Pancreas (tissue), 10 donors: ENCODE data around the gene UTP11. TPM values are rescaled to one million over a fixed set of nuclear protein-coding genes. Genes with fewer than 3 reads are reported as not detected.
"Not testable (repeated sequence)": the region's sequence is repeated elsewhere in the genome, so short reads cannot be mapped to it uniquely, and the experiment has no call there.

Experiments used
- ATAC-seq, 4 donors: fragments of 200-7000 bp; cut with Tn5 transposase; one replicate each; pipeline versions ENCODE4 v1.8.0 to v1.9.1; 2020; ENCODE audit warnings: mild to moderate bottlenecking in 4 of 4, moderate library complexity in 4 of 4
- DNase-seq, 6 donors: peaks; one replicate each; pipeline ENCODE4 v3.0.0-alpha.2; 2020
- FAIRE-seq: peaks from 2 replicates; lab custom pipeline; 2012; peaks lifted over from hg19 to GRCh38; lab: Jason Lieb, UNC
- H3K27ac ChIP-seq, 4 donors: fragments of 200-600 bp; sonication (generic); 1 replicate in 3 of 4; 2 replicates in 1 of 4; pipeline versions ENCODE4 v1.5.0 to v1.8.0; 2020
- H3K27me3 ChIP-seq, 4 donors: fragments of 200-600 bp; one replicate each; pipeline ENCODE4 v1.8.0; 2021
- H3K36me3 ChIP-seq, 3 donors: fragments of 200-600 bp; sonication (generic) in 1 of 3; one replicate each; pipeline versions ENCODE4 v1.5.0 to v1.8.0; 2020 to 2021
- H3K4me1 ChIP-seq, 3 donors: fragments of 200-600 bp; one replicate each; pipeline ENCODE4 v1.8.0; 2021
- H3K4me3 ChIP-seq, 4 donors: fragments of 200-600 bp; sonication (generic) in 2 of 4; one replicate each; pipeline versions ENCODE4 v1.5.0 to v1.8.0; 2020 to 2021
- H3K9me3 ChIP-seq, 4 donors: fragments of 200-600 bp; one replicate each; pipeline ENCODE4 v1.8.0; 2021
- WGBS, 2 donors: extraction: QIAGEN DNeasy Blood & Tissue Kit; methylation state at CpG; one replicate each; pipeline ENCODE4 v1.1.7; 2013; 5-methylcytosine and 5-hydroxymethylcytosine counted together
- intact Hi-C, 3 donors: fragments of 100-400 bp; cut with DNase I; formaldehyde crosslinking; loops; one replicate each; pipeline versions ENCODE4 v1.11.1 to v1.14.2; 2022
- polyA plus RNA-seq, 2 donors: library from polyadenylated mRNA; stranded (reverse); fragments of 200-250 nt; gene quantifications; one replicate each; pipeline ENCODE4 v1.2.3, GENCODE V29; 2013
- total RNA-seq, 6 donors: library from RNA; stranded (reverse); fragmentation: NEBNext Ultra II Directional in 4 of 6; extraction: Animal tissue kit (Norgen Biotek cat#: 25700) in 4 of 6; gene quantifications; one replicate each; pipeline versions ENCODE4 v1.2.1 to v1.2.4, GENCODE V29; 2021 to 2023
- TF ChIP-seq, protein P1 (sequence below), 4 donors: fragments of 200-600 bp; sonication (generic) in 3 of 4; IDR thresholded peaks; one replicate each; pipeline versions ENCODE4 v1.5.0 to v1.8.0; 2021; ENCODE audit warnings: antibody characterized with exemption in 4 of 4
- donor health status: healthy with polysubstance abuse.
- donor health status: DM: no; HTN: no; CAD: no; lungs with moderate emphysema.
- donor health status: DM: no; HTN: no; CAD: no.
- donor health status: control.
- donor health status: control.
- donor health status: Bipolar disorder and iron deficiency.
- donor health status: DM: yes; HTN: yes; CAD: no.
- donor health status: DM: no; HTN: no; CAD: no.
- donor health status: DM: no; HTN: no; CAD: no.
- donor health status: DM: yes; HTN: yes; CAD: no.

Gene UTP11
- total and polyA plus RNA-seq, 8 donors: 7.8 to 16.6 (median 14.7) TPM

DNA sequence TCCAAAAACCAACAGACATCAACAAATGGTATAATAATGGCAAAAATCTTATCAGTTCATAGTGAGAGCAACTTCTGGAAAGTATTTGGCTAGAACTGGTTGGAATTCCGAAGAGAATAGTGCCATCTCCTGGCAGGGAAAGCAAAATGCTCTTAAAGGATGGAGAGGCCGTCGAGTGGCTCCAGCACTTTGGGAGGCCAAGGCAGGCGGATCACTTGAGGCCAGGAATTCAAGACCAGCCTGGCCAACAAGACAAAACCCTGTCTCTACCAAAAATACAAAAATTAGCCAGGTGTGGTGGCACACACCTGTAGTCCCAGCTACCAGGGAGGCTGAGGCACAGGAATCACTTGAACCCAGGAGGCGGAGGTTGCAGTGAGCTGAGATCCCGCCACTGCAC is 37.5 kb upstream of the UTP11 start:
- FAIRE-seq, H3K27ac ChIP-seq, H3K9me3 ChIP-seq, H3K27me3 ChIP-seq, H3K4me3 ChIP-seq, H3K4me1 ChIP-seq, intact Hi-C loops: not testable (repeated sequence)
- H3K36me3 ChIP-seq: peaks cover 0 to 47% (median 16%) of the 10 kb centered on the region in 3 donors
- ATAC-seq: peak; percentile 60 to 86 (median 82)
- DNase-seq: peak in 1 of 6 donors; percentile 37
- TF ChIP-seq, protein P1, sequence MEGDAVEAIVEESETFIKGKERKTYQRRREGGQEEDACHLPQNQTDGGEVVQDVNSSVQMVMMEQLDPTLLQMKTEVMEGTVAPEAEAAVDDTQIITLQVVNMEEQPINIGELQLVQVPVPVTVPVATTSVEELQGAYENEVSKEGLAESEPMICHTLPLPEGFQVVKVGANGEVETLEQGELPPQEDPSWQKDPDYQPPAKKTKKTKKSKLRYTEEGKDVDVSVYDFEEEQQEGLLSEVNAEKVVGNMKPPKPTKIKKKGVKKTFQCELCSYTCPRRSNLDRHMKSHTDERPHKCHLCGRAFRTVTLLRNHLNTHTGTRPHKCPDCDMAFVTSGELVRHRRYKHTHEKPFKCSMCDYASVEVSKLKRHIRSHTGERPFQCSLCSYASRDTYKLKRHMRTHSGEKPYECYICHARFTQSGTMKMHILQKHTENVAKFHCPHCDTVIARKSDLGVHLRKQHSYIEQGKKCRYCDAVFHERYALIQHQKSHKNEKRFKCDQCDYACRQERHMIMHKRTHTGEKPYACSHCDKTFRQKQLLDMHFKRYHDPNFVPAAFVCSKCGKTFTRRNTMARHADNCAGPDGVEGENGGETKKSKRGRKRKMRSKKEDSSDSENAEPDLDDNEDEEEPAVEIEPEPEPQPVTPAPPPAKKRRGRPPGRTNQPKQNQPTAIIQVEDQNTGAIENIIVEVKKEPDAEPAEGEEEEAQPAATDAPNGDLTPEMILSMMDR (IDR thresholded peaks at IDR 0.05): peak; percentile 20 to 45 (median 26)
- 58 to 60% methylated on average over 6 of the region's 6 CpGs for WGBS, 2 donors

DNA sequence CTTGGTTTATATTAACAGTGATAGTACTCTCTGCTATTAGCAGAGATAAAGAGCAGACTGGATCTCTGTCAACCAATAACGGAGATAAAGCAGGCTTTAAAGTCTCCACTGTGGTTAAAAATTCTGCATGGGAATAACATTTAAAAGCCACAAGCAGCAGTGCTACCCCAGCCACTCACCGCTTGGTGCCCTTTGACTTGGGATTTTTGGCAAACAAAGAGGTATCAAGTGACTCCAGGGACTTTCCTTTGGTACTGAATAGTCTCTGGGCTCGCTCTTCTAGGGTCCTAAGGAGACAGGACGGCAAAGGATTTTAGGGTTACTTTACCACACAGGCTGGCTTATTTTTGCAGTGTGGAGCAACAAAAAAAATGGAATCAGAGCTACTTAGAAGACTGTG is 34.0 kb upstream of the UTP11 start:
- Histone ChIP-seq H3K27ac (no peak overlapping the region), H3K4me3 (no peak overlapping the region), H3K4me1 (no peaks in the 10 kb centered on the region), H3K9me3 (no peaks in the 10 kb centered on the region), H3K36me3 (peaks cover 0 to 75% (median 32%) of the 10 kb centered on the region in 3 donors), H3K27me3 (no peaks in the 10 kb centered on the region)
- intact Hi-C loops: no loop called here
- ATAC-seq: no peak
- TF ChIP-seq, protein P1 (IDR thresholded peaks at IDR 0.05): no peak
- WGBS, 2 donors: 93 to 94% methylated on average over 4 of the region's 4 CpGs
- no peak for FAIRE-seq
- no peak for DNase-seq

DNA sequence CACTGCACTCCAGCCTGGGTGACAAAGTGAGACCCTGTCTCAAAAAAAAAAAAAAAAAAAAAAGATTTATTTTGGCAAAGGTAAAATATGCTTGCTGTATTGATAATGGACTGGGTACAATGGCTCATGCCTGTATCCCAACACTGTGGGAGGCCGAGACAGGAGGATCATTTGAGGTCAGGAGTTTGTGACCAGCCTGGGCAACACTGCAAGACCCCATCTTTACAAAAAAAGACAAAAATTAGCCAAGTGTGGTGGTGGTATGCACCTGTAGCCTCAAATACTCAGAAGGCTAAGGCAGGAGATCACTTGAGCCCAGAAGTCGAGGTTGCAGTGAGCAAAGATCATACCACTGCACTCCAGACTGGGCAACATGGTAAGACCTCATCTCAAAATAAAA is 29.0 kb upstream of the UTP11 start:
- FAIRE-seq (no peak), ATAC-seq (no peak)

DNA sequence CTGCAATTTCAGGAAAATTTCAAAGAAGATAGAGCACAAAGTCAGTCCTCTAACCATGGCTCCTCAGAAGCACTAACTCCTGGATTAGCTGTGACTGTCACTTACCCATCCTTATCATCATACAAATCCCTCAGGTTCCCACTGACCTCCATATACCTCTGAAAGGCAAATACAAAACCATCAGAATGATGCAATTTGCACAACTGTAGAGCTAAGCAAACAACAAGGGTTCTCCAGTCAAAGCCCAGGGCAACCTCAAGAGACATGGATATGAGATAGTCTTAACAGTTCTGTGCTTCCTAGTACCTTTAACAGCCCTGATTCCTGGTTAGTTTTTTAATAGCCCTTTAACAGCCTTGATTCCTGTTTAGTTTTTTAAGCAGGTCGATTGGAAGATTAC is 24.9 kb upstream of the UTP11 start:
- Histone ChIP-seq H3K27ac (no peak overlapping the region), H3K36me3 (peaks cover 3 to 36% (median 23%) of the 10 kb centered on the region in 3 donors), H3K27me3 (no peaks in the 10 kb centered on the region), H3K4me1 (peaks cover 0 to 6% (median 0%) of the 10 kb centered on the region in 3 donors), H3K9me3 (no peaks in the 10 kb centered on the region), H3K4me3 (no peak overlapping the region)
- no peak for DNase-seq
- no peak for FAIRE-seq
- TF ChIP-seq, protein P1 (IDR thresholded peaks at IDR 0.05): no peak
- no peak for ATAC-seq
- intact Hi-C loops: no loop called here
- WGBS, 2 donors: 15 to 24% methylated on average over 1 of the region's 1 CpG

More for the DNA sequence above, 29.0 kb upstream of the UTP11 start:
- DNase-seq: no peak
- Histone ChIP-seq H3K4me1 (peaks cover 0 to 6% (median 0%) of the 10 kb centered on the region in 3 donors), H3K36me3 (peaks cover 3 to 76% (median 41%) of the 10 kb centered on the region in 3 donors), H3K9me3 (no peaks in the 10 kb centered on the region), H3K27me3 (no peaks in the 10 kb centered on the region), H3K4me3 (no peak overlapping the region), H3K27ac (no peak overlapping the region)
- intact Hi-C loops: no loop called here
- 95 to 96% methylated on average over 2 of the region's 2 CpGs for WGBS, 2 donors
- TF ChIP-seq, protein P1 (IDR thresholded peaks at IDR 0.05): no peak

DNA sequence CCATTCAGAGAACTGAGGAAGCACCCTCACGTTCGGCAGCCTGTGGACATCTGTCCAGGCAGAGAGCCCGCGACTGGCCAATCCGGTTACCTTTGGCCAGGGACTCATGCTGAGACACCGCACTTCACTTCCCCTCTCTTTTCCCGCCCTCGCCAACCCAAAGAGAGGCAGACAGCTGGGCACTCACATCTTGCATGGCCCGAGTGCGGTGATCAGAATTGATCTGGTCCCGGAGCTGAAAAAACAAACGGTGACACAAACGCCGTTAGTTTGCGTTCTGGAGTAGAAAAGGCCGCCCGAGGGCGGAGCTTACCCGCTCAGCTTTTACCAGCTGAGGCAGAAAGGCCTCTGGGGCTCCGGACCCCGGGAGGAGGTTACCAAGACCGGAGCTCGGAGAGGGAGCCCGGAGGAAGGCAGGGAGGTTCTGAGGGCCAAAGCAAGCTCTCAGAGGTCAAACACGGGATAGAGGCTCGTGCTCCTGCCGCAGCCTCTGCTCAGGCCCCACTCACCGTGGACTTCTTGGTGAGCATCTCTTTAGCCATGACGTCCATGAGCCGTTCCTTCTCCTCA is 23.1 kb upstream of the UTP11 start:
- peak; percentile 31 to 57 (median 38) for ATAC-seq
- peak overlapping the region; percentile 87 to 96 (median 91) for H3K4me3 ChIP-seq
- H3K4me1 ChIP-seq: peaks cover 0 to 6% (median under 1%) of the 10 kb centered on the region in 3 donors
- peak overlapping the region; percentile 35 to 79 (median 58) for H3K27ac ChIP-seq
- FAIRE-seq: no peak
- 0% methylated on average over 30 of the region's 30 CpGs for WGBS, 2 donors
- H3K27me3 ChIP-seq: no peaks in the 10 kb centered on the region
- DNase-seq: peak in 4 of 6 donors; percentile 29 to 76 (median 49)
- H3K9me3 ChIP-seq: no peaks in the 10 kb centered on the region
- H3K36me3 ChIP-seq: peaks cover 3 to 24% (median 8%) of the 10 kb centered on the region in 3 donors
- TF ChIP-seq, protein P1 (IDR thresholded peaks at IDR 0.05): no peak
- intact Hi-C loops: no loop called here
